GM18868 (cell line): Measurements from ENCODE around the gene PRKAG2.
"Not testable (repeated sequence)": the region's sequence is repeated elsewhere in the genome, so short reads cannot be mapped to it uniquely, and the experiment has no call there.

Experiments used
- ATAC-seq: cut with Tn5 transposase; IDR thresholded peaks from one replicate; pipeline ENCODE4 v1.9.1; 2021; ENCODE audit warnings: mild to moderate bottlenecking, moderate library complexity; ENCODE audit not compliant: unreplicated experiment

The PRKAG2 gene

DNA sequence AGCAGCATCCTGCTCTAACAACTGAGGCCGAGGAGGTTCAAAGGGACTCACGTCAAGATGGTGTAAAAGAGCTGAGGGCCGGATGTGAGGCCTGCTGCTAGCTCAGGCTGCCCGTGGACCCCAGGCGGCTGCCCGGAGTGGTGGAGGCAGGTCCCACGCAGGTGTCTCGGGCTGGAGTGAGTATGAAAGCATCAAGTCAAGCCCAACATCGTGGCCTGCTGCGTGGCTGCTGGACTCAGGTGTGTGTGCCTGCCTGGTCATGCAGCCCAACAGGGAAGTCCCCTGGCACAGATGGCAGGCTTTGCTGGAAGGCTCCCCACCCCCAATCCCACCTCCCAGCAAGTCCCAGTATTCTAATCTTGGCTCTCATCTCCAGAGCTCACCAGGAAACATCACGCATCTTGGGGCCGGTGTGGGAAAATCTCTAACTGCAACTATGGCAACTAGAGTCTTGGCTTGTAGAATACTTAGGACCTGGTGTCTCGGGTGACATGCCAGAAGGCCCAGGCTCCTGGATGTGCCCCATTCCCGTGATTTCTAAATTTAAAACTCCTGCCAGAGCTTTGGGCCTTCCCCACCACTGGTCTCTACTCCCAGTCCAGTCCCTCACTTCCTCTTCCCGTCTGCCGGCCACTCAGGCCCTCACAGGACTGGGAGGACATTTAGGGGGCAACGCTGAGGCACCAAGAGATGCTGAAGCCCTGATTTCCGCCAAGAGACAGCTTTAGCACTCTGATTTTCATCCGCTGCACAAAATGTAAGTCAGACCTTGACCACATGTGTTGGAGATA lies 85.9 kb downstream of the PRKAG2 start:
- ATAC-seq = no peak

DNA sequence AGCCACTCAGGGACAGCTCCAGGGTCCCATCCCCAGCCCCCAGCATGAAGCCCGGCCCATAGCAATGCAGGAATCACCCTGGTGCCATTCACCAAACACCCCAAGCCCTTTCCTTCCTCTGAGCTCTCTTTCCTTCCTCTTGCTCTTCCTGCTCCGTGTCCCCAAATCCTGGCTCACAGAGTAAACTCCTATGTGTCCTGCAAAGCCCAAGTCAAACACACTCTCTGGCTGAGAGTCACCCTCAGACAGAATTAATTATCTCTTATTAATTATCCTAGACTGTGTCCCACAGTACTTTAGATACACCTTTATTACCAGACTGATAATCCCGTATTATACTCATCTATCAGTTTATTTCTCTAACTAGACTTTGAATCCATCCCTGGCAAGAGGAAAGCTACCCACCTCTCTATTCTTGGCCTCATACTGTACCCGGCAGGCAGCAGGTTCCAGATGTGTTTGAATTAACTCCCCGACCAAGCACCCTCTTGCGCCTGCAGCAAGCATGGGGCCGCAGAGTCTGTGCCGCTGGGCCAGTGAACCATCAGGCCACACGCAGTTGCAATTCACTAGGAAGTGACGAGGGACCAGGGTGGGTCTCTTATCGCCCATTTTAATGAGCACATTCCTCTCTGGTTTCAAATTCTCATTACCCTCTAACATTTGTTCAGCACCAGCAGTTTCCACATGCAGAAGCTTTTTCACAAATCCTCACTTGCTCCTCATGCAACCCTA lies 86.7 kb downstream of the PRKAG2 start:
- no peak for ATAC-seq

GRCh38 chr7:151789380-151789947 lies 87.5 kb downstream of the PRKAG2 start:
- ATAC-seq = no peak

- no peak for ATAC-seq
Observed at GRCh38 chr7:151787348-151787747, 89.6 kb downstream of the PRKAG2 start.

- ATAC-seq = no peak
Observed at GRCh38 chr7:151786936-151787335, 90.0 kb downstream of the PRKAG2 start.

DNA sequence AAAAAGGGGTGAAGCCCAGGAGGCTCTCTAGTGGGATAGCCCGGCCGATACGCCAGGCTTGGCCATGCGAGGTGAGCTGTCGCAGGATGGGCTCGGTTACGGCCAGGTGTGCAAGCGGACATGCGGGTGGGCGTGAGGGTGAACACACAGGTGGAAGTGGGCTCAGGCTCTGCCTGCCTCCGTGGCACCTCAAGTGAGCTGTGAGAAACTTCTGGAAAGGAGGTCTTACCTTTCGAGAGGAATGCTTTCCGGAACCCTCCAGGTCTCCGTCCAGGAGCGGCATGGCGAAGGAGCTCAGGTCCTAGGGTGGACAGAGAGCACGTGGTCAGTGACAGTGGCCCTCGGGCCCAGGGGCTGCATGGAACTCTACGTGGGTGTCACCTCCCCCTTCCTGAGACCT lies 90.7 kb downstream of the PRKAG2 start:
- no peak for ATAC-seq

DNA sequence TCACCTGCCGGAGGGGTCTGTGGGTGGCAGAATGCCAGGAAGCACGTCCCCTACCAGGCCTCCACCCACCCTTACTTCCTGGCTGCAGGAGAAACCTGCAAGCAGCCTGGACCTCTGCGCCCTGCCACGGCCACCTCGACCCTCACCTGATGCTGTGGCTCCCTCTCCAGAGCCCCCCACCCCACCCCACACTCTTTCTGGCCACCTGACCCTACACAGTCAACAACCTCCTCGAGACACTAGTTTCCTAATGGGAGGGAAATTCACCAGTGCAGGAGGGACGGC lies 91.3 kb downstream of the PRKAG2 start:
- no peak for ATAC-seq

- ATAC-seq = no peak
Observed at GRCh38 chr7:151784853-151785680, 91.8 kb downstream of the PRKAG2 start.

DNA sequence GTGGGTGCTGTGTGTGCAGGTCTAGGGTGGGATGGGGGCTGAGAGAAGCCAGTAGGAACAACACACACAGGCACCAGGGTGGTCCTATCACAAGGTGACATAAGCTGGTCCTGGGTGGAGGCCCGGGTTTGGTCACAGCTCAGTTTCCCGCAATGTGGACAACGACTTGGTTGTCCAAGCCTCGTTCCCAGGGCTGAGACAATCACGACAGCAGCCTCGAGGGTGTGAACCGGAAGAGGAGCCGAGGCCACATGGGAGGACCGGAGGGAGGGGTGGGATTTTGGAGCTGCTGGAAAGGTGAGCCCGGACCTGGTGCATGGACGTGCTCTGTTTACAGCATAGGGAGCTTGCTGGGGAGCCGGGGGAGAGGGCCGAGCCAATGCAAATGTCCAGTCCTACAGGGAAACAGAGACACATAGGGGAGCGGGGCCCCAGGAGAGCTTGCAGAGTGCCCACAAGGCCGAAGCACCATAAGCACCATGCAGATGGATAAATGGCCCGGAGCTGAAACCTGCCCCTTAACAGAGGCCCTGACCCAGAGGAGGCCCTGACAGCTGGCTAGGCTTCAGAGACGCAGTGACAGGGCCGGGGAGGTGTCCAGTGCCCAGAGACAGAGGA lies 92.8 kb downstream of the PRKAG2 start:
- no peak for ATAC-seq

- peak; percentile 92 for ATAC-seq
Observed at GRCh38 chr7:151782598-151783448, 94.1 kb downstream of the PRKAG2 start.

DNA sequence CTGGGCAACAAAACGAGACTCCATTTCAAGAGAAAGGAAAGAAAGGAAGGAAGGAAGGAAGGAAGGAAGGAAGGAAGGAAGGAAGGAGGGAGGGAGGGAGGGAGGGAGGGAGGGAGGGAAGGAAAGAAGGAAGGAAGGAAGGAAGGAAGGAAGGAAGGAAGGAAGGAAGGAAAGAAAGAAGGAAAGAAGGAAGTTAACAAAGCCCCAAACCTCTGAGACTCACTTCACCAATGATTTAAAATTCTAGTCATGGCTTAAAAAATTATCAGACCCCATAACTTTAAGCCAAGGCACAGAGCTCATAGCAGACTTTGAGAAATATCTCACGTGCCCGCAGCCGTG lies 94.7 kb downstream of the PRKAG2 start:
- not testable (repeated sequence) for ATAC-seq

- ATAC-seq = no peak
Observed at GRCh38 chr7:151781161-151781845, 95.6 kb downstream of the PRKAG2 start.

- ATAC-seq = no peak
Observed at GRCh38 chr7:151780631-151781030, 96.3 kb downstream of the PRKAG2 start.

GRCh38 chr7:151779678-151780077 lies 97.2 kb downstream of the PRKAG2 start:
- no peak for ATAC-seq

GRCh38 chr7:151779255-151779654 lies 97.7 kb downstream of the PRKAG2 start:
- no peak for ATAC-seq

DNA sequence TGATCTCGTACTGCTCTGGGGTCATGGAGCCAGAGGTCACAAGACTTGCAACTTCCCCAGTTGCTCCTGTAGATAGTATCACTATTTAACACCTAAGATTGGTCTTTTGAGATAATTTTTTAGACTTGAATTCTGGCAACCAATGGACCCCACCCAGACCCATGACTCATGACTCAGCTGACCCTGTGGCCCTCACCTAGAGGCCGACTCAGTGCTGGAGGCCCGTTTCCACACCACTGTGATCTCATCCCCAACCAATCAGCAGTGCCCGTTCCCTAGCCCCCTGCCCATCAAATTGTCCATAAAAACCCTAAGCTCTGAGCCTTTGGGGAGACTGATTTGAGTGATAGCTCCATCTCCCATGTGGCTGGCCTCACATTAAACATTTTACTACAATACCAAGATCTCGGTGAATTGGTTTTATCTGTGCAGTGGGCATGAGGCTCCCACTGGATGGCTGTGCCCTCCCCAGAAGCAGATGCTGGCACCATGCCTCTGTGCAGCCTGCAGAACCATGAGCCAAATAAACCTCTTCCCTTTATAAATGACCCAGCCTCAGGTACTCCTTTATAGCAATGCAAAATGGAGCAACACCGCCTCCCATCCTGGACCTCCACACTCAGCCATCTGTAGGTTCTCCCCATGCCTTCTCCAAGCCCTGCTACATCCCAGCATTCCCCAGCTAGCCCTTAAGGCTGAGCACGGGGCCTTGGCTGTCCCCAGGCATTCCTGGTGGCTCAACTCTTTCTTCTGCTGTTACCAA lies 98.8 kb downstream of the PRKAG2 start:
- ATAC-seq = no peak

GRCh38 chr7:151777495-151777880 lies 99.4 kb downstream of the PRKAG2 start:
- no peak for ATAC-seq

DNA sequence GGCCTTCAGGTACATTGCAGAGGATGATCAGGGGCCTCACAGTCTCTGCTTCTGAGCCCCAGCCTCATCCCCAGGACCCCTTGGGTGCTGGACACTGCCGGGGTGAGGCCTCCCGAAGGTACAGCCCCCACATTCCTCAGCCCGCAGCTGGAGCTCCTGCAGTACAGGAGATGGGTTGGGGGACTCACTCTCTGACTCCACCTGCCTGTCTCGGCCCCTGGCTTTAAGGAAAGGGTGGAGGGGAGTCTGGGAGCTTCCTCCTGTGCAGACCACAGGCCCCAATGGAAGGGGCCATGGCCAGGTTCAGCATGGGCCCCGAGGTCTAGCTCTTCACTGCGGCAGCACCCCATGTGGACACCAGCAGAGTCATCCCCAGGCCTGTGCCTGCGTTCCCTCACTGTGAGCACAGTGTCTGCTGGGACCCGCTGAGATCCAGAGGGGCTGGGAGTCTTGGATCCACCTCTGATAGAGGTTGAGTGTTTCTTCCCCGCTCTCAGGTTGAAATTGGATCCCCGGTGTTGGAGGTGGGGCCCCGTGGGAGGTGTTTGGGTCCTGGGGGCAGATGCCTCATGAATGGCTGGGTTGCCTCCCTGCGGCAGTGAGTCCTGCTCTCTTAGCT lies 99.9 kb downstream of the PRKAG2 start:
- ATAC-seq = no peak
